Left ventricle myocardium inferior (tissue), 1 donor: ENCODE results near the gene OCA2. TPM values are rescaled to one million over a fixed set of nuclear protein-coding genes. Genes with fewer than 3 reads are reported as not detected.
"Not testable (repeated sequence)": the region's sequence is repeated elsewhere in the genome, so short reads cannot be mapped to it uniquely, and the experiment has no call there.

Experiments
- DNase-seq: peaks from one replicate; pipeline ENCODE4 v3.0.0-alpha.2; 2020
- H3K27ac ChIP-seq: fragments of 200-600 bp; replicated peaks from 2 replicates; pipeline ENCODE4 v1.8.0; 2021
- H3K27me3 ChIP-seq: fragments of 200-600 bp; 2 replicates; pipeline ENCODE4 v1.8.0; 2021; ENCODE audit warnings: low read depth
- H3K36me3 ChIP-seq: fragments of 200-600 bp; 2 replicates; pipeline ENCODE4 v1.8.0; 2021
- H3K4me1 ChIP-seq: fragments of 200-600 bp; 2 replicates; pipeline ENCODE4 v1.8.0; 2021
- H3K4me3 ChIP-seq: fragments of 200-600 bp; 2 replicates; pipeline ENCODE4 v1.8.0; 2021; ENCODE audit warnings: mild to moderate bottlenecking, moderate library complexity
- H3K9me3 ChIP-seq: fragments of 200-600 bp; replicated peaks from 2 replicates; pipeline ENCODE4 v1.8.0; 2021
- intact Hi-C: fragments of 100-400 bp; cut with micrococcal nuclease; formaldehyde crosslinking; loops from one replicate; pipeline ENCODE4 v1.11.0; 2022
- long read RNA-seq: library from polyadenylated mRNA; unstranded; transcript quantifications from one replicate; pipeline ENCODE4 v2.0.0, GENCODE V29; 2021
- total RNA-seq: library from RNA; stranded (reverse); fragmentation: NEBNext Ultra II Directional; extraction: Animal tissue kit (Norgen Biotek cat#: 25700); gene quantifications from one replicate; pipeline ENCODE4 v1.2.1, GENCODE V29; 2021
- TF ChIP-seq, protein P1 (sequence below): fragments of 200-600 bp; IDR thresholded peaks from 2 replicates; pipeline ENCODE4 v1.8.0; 2021; ENCODE audit warnings: antibody characterized with exemption, mild to moderate bottlenecking, borderline replicate concordance
- donor health status: DM: no; HTN: yes; CAD: no; lungs with severe emphysema.

OCA2 gene
- total RNA-seq: not detected
- long read RNA-seq: 0 reads

GRCh38 chr15:28098766-28099554, at the start of gene OCA2:
Gene OCA2, minus strand, starts transcription at chr15:28099315. Its CDS starts 17,441 bp downstream, at chr15:28081874.
- H3K4me1 ChIP-seq: peaks cover 48% of the 10 kb centered on the region

GRCh38 chr15:28147801-28148200, 48.7 kb upstream of the OCA2 start:
- peaks cover 52% of the 10 kb centered on the region for H3K36me3 ChIP-seq
- intact Hi-C loops: no loop called here
- no peak for DNase-seq

More at GRCh38 chr15:28098766-28099554, at the start of gene OCA2:
- DNase-seq: peak; percentile 53
- Histone ChIP-seq H3K36me3 (no peaks in the 10 kb centered on the region), H3K27ac (peak within 1 kb of the TSS; percentile 52), H3K4me3 (peak within 1 kb of the TSS; percentile 54), H3K27me3 (peaks cover 84% of the 10 kb centered on the region), H3K9me3 (no peaks in the 10 kb centered on the region)
- intact Hi-C loops: no loop called here
- TF ChIP-seq, protein P1, sequence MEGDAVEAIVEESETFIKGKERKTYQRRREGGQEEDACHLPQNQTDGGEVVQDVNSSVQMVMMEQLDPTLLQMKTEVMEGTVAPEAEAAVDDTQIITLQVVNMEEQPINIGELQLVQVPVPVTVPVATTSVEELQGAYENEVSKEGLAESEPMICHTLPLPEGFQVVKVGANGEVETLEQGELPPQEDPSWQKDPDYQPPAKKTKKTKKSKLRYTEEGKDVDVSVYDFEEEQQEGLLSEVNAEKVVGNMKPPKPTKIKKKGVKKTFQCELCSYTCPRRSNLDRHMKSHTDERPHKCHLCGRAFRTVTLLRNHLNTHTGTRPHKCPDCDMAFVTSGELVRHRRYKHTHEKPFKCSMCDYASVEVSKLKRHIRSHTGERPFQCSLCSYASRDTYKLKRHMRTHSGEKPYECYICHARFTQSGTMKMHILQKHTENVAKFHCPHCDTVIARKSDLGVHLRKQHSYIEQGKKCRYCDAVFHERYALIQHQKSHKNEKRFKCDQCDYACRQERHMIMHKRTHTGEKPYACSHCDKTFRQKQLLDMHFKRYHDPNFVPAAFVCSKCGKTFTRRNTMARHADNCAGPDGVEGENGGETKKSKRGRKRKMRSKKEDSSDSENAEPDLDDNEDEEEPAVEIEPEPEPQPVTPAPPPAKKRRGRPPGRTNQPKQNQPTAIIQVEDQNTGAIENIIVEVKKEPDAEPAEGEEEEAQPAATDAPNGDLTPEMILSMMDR: peak; percentile 14

DNA sequence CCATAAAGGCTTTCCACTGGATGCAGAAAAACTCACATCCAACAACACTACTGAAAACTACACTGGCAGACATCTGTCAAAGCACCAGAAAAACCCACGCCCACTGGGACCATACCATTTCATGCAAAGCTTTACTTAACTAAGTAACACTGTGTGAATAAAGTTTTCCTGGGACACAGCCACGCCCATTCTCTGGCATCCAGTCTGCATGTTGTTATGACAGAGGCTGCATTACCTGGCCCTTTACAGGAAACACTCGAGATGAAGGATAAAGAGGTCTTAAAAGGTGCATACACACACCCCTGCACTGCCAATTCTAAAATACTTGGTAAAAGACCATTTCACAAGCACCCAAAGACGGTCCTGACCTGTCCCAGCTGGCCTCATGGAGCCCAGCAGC, 46.3 kb upstream of the OCA2 start:
- H3K4me1 ChIP-seq, H3K27ac ChIP-seq, intact Hi-C loops, H3K27me3 ChIP-seq, DNase-seq, H3K4me3 ChIP-seq: not testable (repeated sequence)
- Histone ChIP-seq H3K9me3 (peaks cover 16% of the 10 kb centered on the region), H3K36me3 (peaks cover 58% of the 10 kb centered on the region)

More at GRCh38 chr15:28147801-28148200, 48.7 kb upstream of the OCA2 start:
- Histone ChIP-seq H3K4me3 (no peak overlapping the region), H3K27me3 (no peaks in the 10 kb centered on the region), H3K27ac (no peak overlapping the region), H3K9me3 (peaks cover 19% of the 10 kb centered on the region), H3K4me1 (no peaks in the 10 kb centered on the region)
- TF ChIP-seq, protein P1: no peak

DNA sequence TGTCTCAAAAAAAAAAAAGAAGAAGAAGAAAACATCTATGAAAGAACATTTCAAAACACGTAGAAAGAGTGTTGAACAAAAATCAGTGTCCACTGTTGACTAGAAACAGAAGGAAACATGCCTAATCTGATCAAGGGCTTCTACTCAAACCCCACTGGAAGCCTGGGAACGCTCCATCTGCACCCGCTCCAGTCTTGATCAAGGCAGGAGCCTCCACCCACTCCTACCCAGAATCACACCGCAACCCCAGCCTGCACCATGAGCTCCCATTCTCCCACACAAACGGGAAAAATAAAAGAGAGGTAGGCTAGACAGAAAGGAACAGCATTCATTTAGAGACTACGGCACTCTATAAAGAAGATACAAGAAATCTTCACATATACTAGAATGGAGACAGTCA, 40.9 kb upstream of the OCA2 start:
- intact Hi-C loops: no loop called here
- H3K27ac ChIP-seq: no peak overlapping the region
- no peaks in the 10 kb centered on the region for H3K27me3 ChIP-seq
- no peak overlapping the region for H3K4me3 ChIP-seq
- no peaks in the 10 kb centered on the region for H3K9me3 ChIP-seq
- TF ChIP-seq, protein P1: no peak
- H3K36me3 ChIP-seq: peaks cover 82% of the 10 kb centered on the region
- DNase-seq: no peak
- H3K4me1 ChIP-seq: no peaks in the 10 kb centered on the region

- DNase-seq, H3K4me3 ChIP-seq, H3K9me3 ChIP-seq, H3K27me3 ChIP-seq, H3K4me1 ChIP-seq, intact Hi-C loops, H3K27ac ChIP-seq: not testable (repeated sequence)
- H3K36me3 ChIP-seq: peaks cover 77% of the 10 kb centered on the region
Observed at GRCh38 chr15:28137408-28138039, 38.4 kb upstream of the OCA2 start.

GRCh38 chr15:28136236-28136904, 37.3 kb upstream of the OCA2 start:
- intact Hi-C loops, H3K4me3 ChIP-seq, H3K9me3 ChIP-seq, DNase-seq, H3K27me3 ChIP-seq, H3K4me1 ChIP-seq, H3K27ac ChIP-seq: not testable (repeated sequence)
- H3K36me3 ChIP-seq: peaks cover 77% of the 10 kb centered on the region
